Islet precursor cell (in vitro differentiated cells): Measurements from ENCODE around the gene PRKCB.

Experiments
- DNase-seq: peaks from one replicate; pipeline ENCODE4 v3.0.0-alpha.2; 2018

The PRKCB gene

GRCh38 chr16:24111724-24112302 is 276.0 kb downstream of the PRKCB start:
- DNase-seq: no peak

GRCh38 chr16:24113115-24113745 is 277.4 kb downstream of the PRKCB start:
- no peak for DNase-seq

- no peak for DNase-seq
Measured at GRCh38 chr16:24114876-24115275, 279.1 kb downstream of the PRKCB start.

GRCh38 chr16:24116046-24116776 is 280.4 kb downstream of the PRKCB start:
- no peak for DNase-seq

GRCh38 chr16:24116989-24117388 is 281.2 kb downstream of the PRKCB start:
- peak; percentile 23 for DNase-seq

GRCh38 chr16:24117680-24118079 is 281.9 kb downstream of the PRKCB start:
- peak; percentile 45 for DNase-seq

GRCh38 chr16:24118126-24118821 is 282.5 kb downstream of the PRKCB start:
- peak; percentile 43 for DNase-seq

GRCh38 chr16:24119807-24120206 is 284.0 kb downstream of the PRKCB start:
- DNase-seq: peak; percentile 1

GRCh38 chr16:24123275-24123674 is 287.5 kb downstream of the PRKCB start:
- peak; percentile 4 for DNase-seq

GRCh38 chr16:24124291-24124690 is 288.5 kb downstream of the PRKCB start:
- peak; percentile 11 for DNase-seq

GRCh38 chr16:24125214-24125613 is 289.4 kb downstream of the PRKCB start:
- DNase-seq: peak; percentile 20

GRCh38 chr16:24129412-24129918 is 293.7 kb downstream of the PRKCB start:
- no peak for DNase-seq

- DNase-seq: peak; percentile 41
Measured at GRCh38 chr16:24130494-24131085, 294.8 kb downstream of the PRKCB start.

- no peak for DNase-seq
Measured at GRCh38 chr16:24131294-24131693, 295.5 kb downstream of the PRKCB start.

GRCh38 chr16:24132048-24132796 is 296.4 kb downstream of the PRKCB start:
- no peak for DNase-seq

GRCh38 chr16:24132797-24133155 is 297.0 kb downstream of the PRKCB start:
- no peak for DNase-seq

GRCh38 chr16:24135624-24136565 is 300.1 kb downstream of the PRKCB start:
- no peak for DNase-seq

GRCh38 chr16:24138024-24138423 is 302.2 kb downstream of the PRKCB start:
- DNase-seq: no peak

GRCh38 chr16:24138575-24138974 is 302.8 kb downstream of the PRKCB start:
- DNase-seq: no peak

- DNase-seq: peak; percentile 59
Measured at GRCh38 chr16:24139282-24139681, 303.5 kb downstream of the PRKCB start.

- no peak for DNase-seq
Measured at GRCh38 chr16:24140730-24141129, 304.9 kb downstream of the PRKCB start.
